Measurements from ENCODE around the gene LAMA2.

The LAMA2 gene

DNA sequence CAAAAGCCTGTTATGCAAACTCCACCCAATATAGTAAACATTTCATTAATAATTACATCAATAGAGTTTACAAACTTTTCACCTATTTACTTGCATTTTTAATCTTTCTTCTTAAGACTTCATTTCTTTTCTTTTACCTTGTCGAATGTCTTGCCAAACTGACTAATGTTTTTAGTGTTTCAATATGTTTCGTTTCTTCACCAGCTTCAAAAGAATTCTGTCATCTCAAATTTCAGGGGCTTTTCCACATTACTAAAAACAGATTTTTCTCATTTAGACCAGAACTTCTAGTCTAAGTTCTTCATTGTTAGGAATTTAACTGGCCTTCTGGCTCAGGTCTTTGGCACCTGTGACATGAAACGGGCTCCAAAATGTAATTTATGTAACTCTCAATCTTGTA lies 630.5 kb downstream of the LAMA2 start:
- no peaks in the 10 kb centered on the region for H3K36me3 ChIP-seq (ENCODE audit: insufficient read depth, low read length)
- no peak for TF ChIP-seq FOXP2 (optimal IDR thresholded peaks at IDR 0.05; ENCODE audit: control extremely low read depth, extremely low read length, insufficient read depth)
- H3K27ac ChIP-seq: no peak overlapping the region
- no peak for DNase-seq (ENCODE audit: low read depth, low spot score)
- no peaks in the 10 kb centered on the region for H3K9me3 ChIP-seq (ENCODE audit: low read depth, low read length)
- H3K4me3 ChIP-seq: no peak overlapping the region
- H3K9ac ChIP-seq (ENCODE audit: insufficient read length): no peak overlapping the region

GRCh38 chr6:129515004-129515403 lies 632.1 kb downstream of the LAMA2 start:
- H3K9me3 ChIP-seq (ENCODE audit: low read depth, low read length): no peaks in the 10 kb centered on the region
- no peak overlapping the region for H3K9ac ChIP-seq (ENCODE audit: insufficient read length)
- no peak for DNase-seq (ENCODE audit: low read depth, low spot score)
- no peak for TF ChIP-seq FOXP2 (optimal IDR thresholded peaks at IDR 0.05; ENCODE audit: control extremely low read depth, extremely low read length, insufficient read depth)
- no peak for TF ChIP-seq EZH2 (IDR thresholded peaks at IDR 0.05)
- TF ChIP-seq POLR2AphosphoS5 (IDR thresholded peaks at IDR 0.05; ENCODE audit: borderline replicate concordance, low read depth, low read length): no peak
- no peak overlapping the region for H3K4me3 ChIP-seq
- no peaks in the 10 kb centered on the region for H3K36me3 ChIP-seq (ENCODE audit: insufficient read depth, low read length)
- no peak overlapping the region for H3K27ac ChIP-seq

- DNase-seq (ENCODE audit: low read depth, low spot score): no peak
- Histone ChIP-seq H3K27ac (no peak overlapping the region), H3K4me3 (no peak overlapping the region), H3K9ac (ENCODE audit: insufficient read length) (no peak overlapping the region), H3K36me3 (ENCODE audit: insufficient read depth, low read length) (no peaks in the 10 kb centered on the region), H3K9me3 (ENCODE audit: low read depth, low read length) (no peaks in the 10 kb centered on the region)
- TF ChIP-seq POLR2AphosphoS5 (IDR thresholded peaks at IDR 0.05; ENCODE audit: borderline replicate concordance, low read depth, low read length): no peak
- TF ChIP-seq FOXP2 (optimal IDR thresholded peaks at IDR 0.05; ENCODE audit: control extremely low read depth, extremely low read length, insufficient read depth): no peak
- no peak for TF ChIP-seq EZH2 (IDR thresholded peaks at IDR 0.05)
Observed at GRCh38 chr6:129516005-129516404, 633.1 kb downstream of the LAMA2 start.

GRCh38 chr6:129516787-129517186 lies 633.8 kb downstream of the LAMA2 start:
- H3K36me3 ChIP-seq (ENCODE audit: insufficient read depth, low read length): no peaks in the 10 kb centered on the region
- H3K27ac ChIP-seq: no peak overlapping the region
- H3K9me3 ChIP-seq (ENCODE audit: low read depth, low read length): no peaks in the 10 kb centered on the region
- no peak overlapping the region for H3K4me3 ChIP-seq
- no peak for DNase-seq (ENCODE audit: low read depth, low spot score)
- no peak for TF ChIP-seq POLR2AphosphoS5 (IDR thresholded peaks at IDR 0.05; ENCODE audit: borderline replicate concordance, low read depth, low read length)
- TF ChIP-seq FOXP2 (optimal IDR thresholded peaks at IDR 0.05; ENCODE audit: control extremely low read depth, extremely low read length, insufficient read depth): no peak
- TF ChIP-seq EZH2 (IDR thresholded peaks at IDR 0.05): no peak
- no peak overlapping the region for H3K9ac ChIP-seq (ENCODE audit: insufficient read length)

- DNase-seq (ENCODE audit: low read depth, low spot score): no peak
- H3K4me3 ChIP-seq: no peak overlapping the region
- H3K9me3 ChIP-seq (ENCODE audit: low read depth, low read length): no peaks in the 10 kb centered on the region
- H3K27ac ChIP-seq: no peak overlapping the region
- no peak overlapping the region for H3K9ac ChIP-seq (ENCODE audit: insufficient read length)
- TF ChIP-seq EZH2 (IDR thresholded peaks at IDR 0.05) (no peak), POLR2AphosphoS5 (IDR thresholded peaks at IDR 0.05; ENCODE audit: borderline replicate concordance, low read depth, low read length) (no peak), FOXP2 (optimal IDR thresholded peaks at IDR 0.05; ENCODE audit: control extremely low read depth, extremely low read length, insufficient read depth) (no peak)
- H3K36me3 ChIP-seq (ENCODE audit: insufficient read depth, low read length): no peaks in the 10 kb centered on the region
Observed at GRCh38 chr6:129517288-129517687, 634.4 kb downstream of the LAMA2 start.

DNA sequence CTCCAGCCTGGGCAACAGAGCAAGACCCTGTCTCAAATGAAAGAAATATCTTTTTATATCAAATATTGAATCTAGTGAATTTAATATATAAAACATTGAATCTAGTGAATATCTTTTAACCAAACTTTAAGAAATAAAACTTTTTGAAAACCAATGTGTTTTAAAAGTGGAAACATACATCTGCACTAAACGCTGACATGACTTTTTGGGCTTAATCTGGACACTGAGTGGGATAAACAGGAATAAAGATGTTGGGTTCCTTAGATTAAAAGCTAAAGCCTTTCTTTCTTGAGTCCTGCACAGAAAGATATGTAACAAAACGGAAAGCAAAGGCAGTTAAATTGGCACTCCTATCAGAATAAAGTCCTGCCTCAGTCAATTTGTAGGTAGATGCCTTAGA lies 636.8 kb downstream of the LAMA2 start:
- TF ChIP-seq POLR2AphosphoS5 (IDR thresholded peaks at IDR 0.05; ENCODE audit: borderline replicate concordance, low read depth, low read length): no peak
- no peak for TF ChIP-seq EZH2 (IDR thresholded peaks at IDR 0.05)
- TF ChIP-seq FOXP2 (optimal IDR thresholded peaks at IDR 0.05; ENCODE audit: control extremely low read depth, extremely low read length, insufficient read depth): no peak
- Histone ChIP-seq H3K27ac (no peak overlapping the region), H3K4me3 (no peak overlapping the region), H3K9ac (ENCODE audit: insufficient read length) (no peak overlapping the region), H3K9me3 (ENCODE audit: low read depth, low read length) (no peaks in the 10 kb centered on the region), H3K36me3 (ENCODE audit: insufficient read depth, low read length) (no peaks in the 10 kb centered on the region)
- DNase-seq (ENCODE audit: low read depth, low spot score): no peak

DNA sequence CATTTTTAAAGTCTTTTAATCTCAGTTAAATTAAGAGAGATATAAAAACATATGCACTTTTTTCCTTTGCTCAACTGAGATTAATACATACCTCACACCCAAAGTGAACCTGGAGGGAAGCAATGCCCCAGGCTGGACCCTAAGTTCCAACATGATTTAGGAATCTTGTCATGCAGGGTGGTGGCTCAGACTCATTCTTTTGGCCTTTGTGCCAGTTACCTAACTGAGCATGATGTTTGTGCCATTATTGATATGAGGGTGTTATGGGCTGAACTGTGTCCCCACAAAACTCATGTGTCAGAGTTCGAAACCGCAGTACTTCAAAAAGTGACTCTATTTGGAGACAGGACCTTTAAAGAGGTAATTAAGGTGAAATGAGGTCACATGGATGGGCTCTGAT lies 639.0 kb downstream of the LAMA2 start:
- Histone ChIP-seq H3K36me3 (ENCODE audit: insufficient read depth, low read length) (no peaks in the 10 kb centered on the region), H3K4me3 (no peak overlapping the region), H3K9me3 (ENCODE audit: low read depth, low read length) (no peaks in the 10 kb centered on the region), H3K9ac (ENCODE audit: insufficient read length) (no peak overlapping the region), H3K27ac (no peak overlapping the region)
- no peak for TF ChIP-seq EZH2 (IDR thresholded peaks at IDR 0.05)
- TF ChIP-seq FOXP2 (optimal IDR thresholded peaks at IDR 0.05; ENCODE audit: control extremely low read depth, extremely low read length, insufficient read depth): no peak
- no peak for TF ChIP-seq POLR2AphosphoS5 (IDR thresholded peaks at IDR 0.05; ENCODE audit: borderline replicate concordance, low read depth, low read length)
- no peak for DNase-seq (ENCODE audit: low read depth, low spot score)

DNA sequence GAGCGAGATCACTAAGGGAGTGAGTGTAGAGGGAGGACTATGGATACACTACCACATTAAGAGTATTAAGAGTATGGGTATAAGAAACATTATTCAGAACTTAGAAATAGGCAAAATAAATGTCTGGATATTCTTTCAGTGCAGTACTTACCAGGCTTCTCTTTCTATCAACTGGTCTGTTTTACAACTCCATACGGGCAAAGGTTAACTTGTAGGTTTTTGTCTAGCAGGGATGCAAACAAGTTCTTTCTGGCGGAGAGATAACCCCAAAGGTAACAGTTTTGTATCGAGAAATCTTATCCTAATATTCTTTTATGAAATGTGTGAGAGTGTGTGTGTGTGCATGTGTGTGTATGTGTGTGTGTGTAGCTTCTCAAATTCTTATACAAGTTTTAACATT lies 640.9 kb downstream of the LAMA2 start:
- no peak overlapping the region for H3K27ac ChIP-seq
- DNase-seq (ENCODE audit: low read depth, low spot score): no peak
- no peaks in the 10 kb centered on the region for H3K9me3 ChIP-seq (ENCODE audit: low read depth, low read length)
- H3K4me3 ChIP-seq: no peak overlapping the region
- H3K9ac ChIP-seq (ENCODE audit: insufficient read length): no peak overlapping the region
- TF ChIP-seq EZH2 (IDR thresholded peaks at IDR 0.05): no peak
- TF ChIP-seq FOXP2 (optimal IDR thresholded peaks at IDR 0.05; ENCODE audit: control extremely low read depth, extremely low read length, insufficient read depth): no peak
- no peak for TF ChIP-seq POLR2AphosphoS5 (IDR thresholded peaks at IDR 0.05; ENCODE audit: borderline replicate concordance, low read depth, low read length)
- H3K36me3 ChIP-seq (ENCODE audit: insufficient read depth, low read length): no peaks in the 10 kb centered on the region

DNA sequence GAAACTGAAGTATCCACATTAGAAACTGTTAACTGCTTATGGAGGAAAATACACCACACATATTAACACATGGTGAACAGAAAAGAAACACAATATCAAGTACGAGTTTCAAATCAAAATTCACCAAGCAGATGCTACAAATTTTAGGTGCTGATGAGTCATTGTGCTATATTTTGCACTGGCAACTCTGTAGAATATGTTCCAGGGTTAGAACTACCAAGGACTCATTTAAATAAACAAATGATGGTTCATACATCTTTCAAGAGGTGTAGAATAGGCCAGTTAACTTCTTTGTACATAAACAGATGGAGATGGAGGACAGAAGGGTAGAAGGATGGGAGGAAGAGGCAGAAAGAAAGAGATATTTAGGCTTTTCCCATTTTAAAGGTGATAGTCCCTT lies 642.1 kb downstream of the LAMA2 start:
- Histone ChIP-seq H3K27ac (no peak overlapping the region), H3K9me3 (ENCODE audit: low read depth, low read length) (no peaks in the 10 kb centered on the region), H3K4me3 (no peak overlapping the region), H3K9ac (ENCODE audit: insufficient read length) (no peak overlapping the region), H3K36me3 (ENCODE audit: insufficient read depth, low read length) (no peaks in the 10 kb centered on the region)
- DNase-seq (ENCODE audit: low read depth, low spot score): no peak
- TF ChIP-seq POLR2AphosphoS5 (IDR thresholded peaks at IDR 0.05; ENCODE audit: borderline replicate concordance, low read depth, low read length) (no peak), FOXP2 (optimal IDR thresholded peaks at IDR 0.05; ENCODE audit: control extremely low read depth, extremely low read length, insufficient read depth) (no peak), EZH2 (IDR thresholded peaks at IDR 0.05) (no peak)

Measured in SK-N-MC (cell line).